IMR-90 (cell line): ENCODE data around the gene RPTOR. TPM values are rescaled to one million over a fixed set of nuclear protein-coding genes. Genes with fewer than 3 reads are reported as not detected.

ENCODE experiments used
- ATAC-seq: fragments of 200-7000 bp; cut with Tn5 transposase; 2 replicates; pipeline ENCODE4 v1.9.1; 2020; ENCODE audit warnings: low read depth, mild to moderate bottlenecking, moderate library complexity
- BruUV-seq: library from RNA; stranded (reverse); fragments of 400-500 nt; replicated peaks from 2 replicates; lab custom pipeline; 2021; lab: Mats Ljungman, UMichigan
- CTCF ChIA-PET: fragments of 300-600 bp; formaldehyde crosslinking; extraction: SDS; loops from one replicate; lab custom pipeline; 2021; ENCODE audit warnings: antibody characterized with exemption; lab: Yijun Ruan, JAX
- POLR2A ChIA-PET: fragments of 300-600 bp; sonication (Branson Sonifier 250); formaldehyde crosslinking; loops from one replicate; lab custom pipeline; 2022; ENCODE audit warnings: antibody characterized with exemption; ENCODE audit not compliant: unreplicated experiment; lab: Charles Lee
- DNase-seq: peaks from one replicate; pipeline ENCODE4 v3.0.0; 2013
- H2AFZ ChIP-seq: replicated peaks from 2 replicates; pipeline ENCODE3; 2013; ENCODE audit warnings: low read length, mild to moderate bottlenecking; ENCODE audit not compliant: poor library complexity
- H2AK5ac ChIP-seq: 2 replicates; pipeline ENCODE4 v1.6.1; 2013; ENCODE audit warnings: low read depth, low read length, inconsistent platforms
- H2AK9ac ChIP-seq: replicated peaks from 2 replicates; pipeline ENCODE3; 2013; ENCODE audit warnings: mild to moderate bottlenecking, low read depth, low read length, moderate library complexity; ENCODE audit not compliant: poor library complexity
- H2BK120ac ChIP-seq: 2 replicates; pipeline ENCODE4 v1.6.1; 2013; ENCODE audit warnings: low read depth, low read length, inconsistent platforms
- H2BK15ac ChIP-seq: 3 replicates; pipeline ENCODE4 v1.6.1; 2013; ENCODE audit warnings: low read depth, low read length, inconsistent platforms
- H2BK20ac ChIP-seq: 2 replicates; pipeline ENCODE4 v1.6.1; 2013; ENCODE audit warnings: low read depth, mild to moderate bottlenecking, inconsistent platforms, low read length, moderate library complexity
- H2BK5ac ChIP-seq: 2 replicates; pipeline ENCODE4 v1.6.1; 2013; ENCODE audit warnings: mild to moderate bottlenecking, low read depth, low read length, inconsistent platforms; ENCODE audit not compliant: poor library complexity, severe bottlenecking
- H3K14ac ChIP-seq: replicated peaks from 2 replicates; pipeline ENCODE4 v1.6.1; 2013; ENCODE audit warnings: low read depth, low read length, inconsistent platforms
- H3K18ac ChIP-seq: 2 replicates; pipeline ENCODE4 v1.6.1; 2013; ENCODE audit warnings: low read depth, low read length, control low read depth
- H3K23ac ChIP-seq: 2 replicates; pipeline ENCODE4 v1.6.1; 2013; ENCODE audit warnings: low read depth, low read length, inconsistent platforms
- H3K27ac ChIP-seq: 2 replicates; pipeline ENCODE4 v1.5.1; 2013; ENCODE audit warnings: mild to moderate bottlenecking, control low read depth, low read length; ENCODE audit not compliant: insufficient read depth
- H3K27me3 ChIP-seq: 2 replicates; pipeline ENCODE4 v1.6.1; 2013; ENCODE audit warnings: low read length; ENCODE audit not compliant: control insufficient read depth, insufficient read depth
- H3K36me3 ChIP-seq: 2 replicates; pipeline ENCODE4 v1.6.1; 2013; ENCODE audit warnings: low read length, mixed read lengths; ENCODE audit not compliant: control insufficient read depth, insufficient read depth
- H3K4ac ChIP-seq: 2 replicates; pipeline ENCODE4 v1.6.1; 2013; ENCODE audit warnings: low read depth, low read length, inconsistent platforms
- H3K4me1 ChIP-seq: 2 replicates; pipeline ENCODE4 v1.6.1; 2013; ENCODE audit warnings: low read length, mixed read lengths; ENCODE audit not compliant: control insufficient read depth, insufficient read depth
- H3K4me2 ChIP-seq: 2 replicates; pipeline ENCODE4 v1.6.1; 2013; ENCODE audit warnings: low read depth, mild to moderate bottlenecking, control low read depth, low read length, moderate library complexity
- H3K4me3 ChIP-seq: 2 replicates; pipeline ENCODE4 v1.5.1; 2013; ENCODE audit warnings: low read depth, mild to moderate bottlenecking, control low read depth, low read length, moderate library complexity; ENCODE audit not compliant: insufficient read depth
- H3K56ac ChIP-seq: 2 replicates; pipeline ENCODE4 v1.6.1; 2013; ENCODE audit warnings: low read length, inconsistent platforms; ENCODE audit not compliant: insufficient read depth; ENCODE audit errors: extremely low read depth
- H3K79me1 ChIP-seq, 2 experiments: 2 replicates each; pipeline ENCODE4 v1.6.1; 2013; ENCODE audit warnings: low read length in 2 of 2, inconsistent platforms in 1 of 2, low read depth in 1 of 2
- H3K9ac ChIP-seq: 2 replicates; pipeline ENCODE4 v1.6.1; 2013; ENCODE audit warnings: low read depth, low read length, control low read depth
- H3K9me1 ChIP-seq: 2 replicates; pipeline ENCODE4 v1.6.1; 2013; ENCODE audit warnings: low read length, inconsistent platforms; ENCODE audit not compliant: insufficient read depth
- H3K9me3 ChIP-seq: 2 replicates; pipeline ENCODE4 v1.6.1; 2013; ENCODE audit warnings: low read length; ENCODE audit not compliant: control insufficient read depth, insufficient read depth
- H4K20me1 ChIP-seq: 2 replicates; pipeline ENCODE4 v1.6.1; 2013; ENCODE audit warnings: low read length, inconsistent platforms; ENCODE audit not compliant: insufficient read depth
- H4K5ac ChIP-seq: 2 replicates; pipeline ENCODE4 v1.6.1; 2013; ENCODE audit warnings: mild to moderate bottlenecking, low read depth, low read length, control low read depth
- H4K8ac ChIP-seq, 2 experiments: 2 replicates each; pipeline ENCODE4 v1.6.1; 2013; ENCODE audit warnings: low read depth in 2 of 2, low read length in 2 of 2, control low read depth in 1 of 2, inconsistent platforms in 1 of 2
- H4K91ac ChIP-seq: 2 replicates; pipeline ENCODE4 v1.6.1; 2013; ENCODE audit warnings: low read depth, low read length, inconsistent platforms; ENCODE audit not compliant: insufficient read depth
- BHLHE40 ChIP-seq: fragments of 150-350 bp; IDR thresholded peaks from 2 replicates; pipeline ENCODE4 v1.6.1; 2016; ENCODE audit warnings: mild to moderate bottlenecking, low read depth, low read length
- CEBPB ChIP-seq: IDR thresholded peaks from 2 replicates; pipeline ENCODE4 v1.6.1; 2012; ENCODE audit warnings: low read depth, low read length, improper control_type of control experiment
- CHD1 ChIP-seq: IDR thresholded peaks from 2 replicates; pipeline ENCODE4 v1.6.1; 2012; ENCODE audit warnings: low read depth, low read length, improper control_type of control experiment
- CTCF ChIP-seq: conservative IDR thresholded peaks from 2 replicates; pipeline ENCODE4 v1.5.1; 2012; ENCODE audit warnings: mild to moderate bottlenecking, low read depth, low read length, improper control_type of control experiment
- ELK1 ChIP-seq: fragments of 150-350 bp; IDR thresholded peaks from 2 replicates; pipeline ENCODE4 v1.6.1; 2016; ENCODE audit warnings: low read depth, mild to moderate bottlenecking, low read length, moderate library complexity, borderline replicate concordance
- FOS ChIP-seq: fragments of 150-350 bp; IDR thresholded peaks from 2 replicates; pipeline ENCODE4 v1.6.1; 2016; ENCODE audit warnings: low read depth, low read length
- MAFK ChIP-seq: IDR thresholded peaks from 2 replicates; pipeline ENCODE4 v1.6.1; 2012; ENCODE audit warnings: low read depth, low read length, improper control_type of control experiment
- MAZ ChIP-seq: IDR thresholded peaks from 2 replicates; pipeline ENCODE4 v1.6.1; 2012; ENCODE audit warnings: low read depth, mild to moderate bottlenecking, low read length, improper control_type of control experiment, moderate library complexity, borderline replicate concordance
- MXI1 ChIP-seq: IDR thresholded peaks from 2 replicates; pipeline ENCODE4 v1.6.1; 2012; ENCODE audit warnings: low read depth, mild to moderate bottlenecking, low read length, moderate library complexity, borderline replicate concordance
- NFE2L2 ChIP-seq: fragments of 150-350 bp; IDR thresholded peaks from 2 replicates; pipeline ENCODE4 v1.6.1; 2016; ENCODE audit warnings: low read depth, mild to moderate bottlenecking, low read length
- POLR2A ChIP-seq: IDR thresholded peaks from 2 replicates; pipeline ENCODE4 v1.6.1; 2012; ENCODE audit warnings: mild to moderate bottlenecking, low read depth, low read length
- RAD21 ChIP-seq: IDR thresholded peaks from 2 replicates; pipeline ENCODE4 v1.6.1; 2012; ENCODE audit warnings: low read length, improper control_type of control experiment
- RCOR1 ChIP-seq: IDR thresholded peaks from 2 replicates; pipeline ENCODE4 v1.6.1; 2012; ENCODE audit warnings: mild to moderate bottlenecking, low read length, improper control_type of control experiment; ENCODE audit not compliant: insufficient replicate concordance
- RFX5 ChIP-seq: IDR thresholded peaks from 2 replicates; pipeline ENCODE4 v1.8.0; 2012; ENCODE audit warnings: low read depth, mild to moderate bottlenecking, low read length, moderate library complexity
- SMC3 ChIP-seq: fragments of 150-350 bp; IDR thresholded peaks from 2 replicates; pipeline ENCODE4 v1.6.1; 2016; ENCODE audit warnings: low read depth, mild to moderate bottlenecking, antibody characterized with exemption, low read length, moderate library complexity
- USF2 ChIP-seq: fragments of 150-350 bp; IDR thresholded peaks from 2 replicates; pipeline ENCODE4 v1.6.1; 2017; ENCODE audit warnings: mild to moderate bottlenecking, antibody characterized with exemption, low read length, low read depth
- WGBS, 2 experiments: methylation state at CpG; one replicate each; pipeline versions ENCODE4 v1.1.5 to v1.1.7; 2013; ENCODE audit warnings: missing lambda C conversion rate in 2 of 2; ENCODE audit not compliant: insufficient read length in 1 of 2; ENCODE audit errors: extremely low coverage in 2 of 2; 5-methylcytosine and 5-hydroxymethylcytosine counted together
- dilution Hi-C: fragments of 300-500 bp; cut with HindIII; formaldehyde crosslinking; loops from one replicate; pipeline ENCODE4 v1.14.3; 2018; ENCODE audit warnings: low sequenced_read_pairs; ENCODE audit not compliant: unreplicated experiment
- in situ Hi-C: fragments of 300-500 bp; cut with MboI; formaldehyde crosslinking; loops from 3 replicates; pipeline ENCODE4 v1.14.3; 2019; ENCODE audit warnings: low sequenced_read_pairs, inconsistent platforms, mixed read lengths
- intact Hi-C: fragments of 100-400 bp; cut with micrococcal nuclease; formaldehyde crosslinking; loops from 2 replicates; pipeline ENCODE4 v1.10.0; 2022
- polyA plus RNA-seq, 3 experiments: library from polyadenylated mRNA; depleted of rRNA; stranded (reverse); fragments of >200 nt; gene quantifications; 2 replicates each; pipeline ENCODE4 v1.2.3, GENCODE V29; 2012; ENCODE audit warnings: low replicate concordance in 1 of 3
- total RNA-seq: library from RNA; depleted of rRNA; stranded (reverse); fragments of >200 nt; gene quantifications from 2 replicates; pipeline ENCODE4 v1.2.3, GENCODE V29; 2012

RPTOR gene
- total and polyA plus RNA-seq, 2 of the 4 experiments (the other 2 are of a cell fraction), result 10.8 to 14.7 TPM

GRCh38 chr17:80793421-80793820, 248.8 kb downstream of the RPTOR start:
- H2BK5ac ChIP-seq, result peak overlapping the region; percentile 100
- H4K8ac ChIP-seq, result peak overlapping the region; percentile 92 to 97
- no peaks in the 10 kb centered on the region for H4K20me1 ChIP-seq
- H3K18ac ChIP-seq, result peak overlapping the region; percentile 97
- in situ Hi-C loops (no loop called here), dilution Hi-C loops (no loop called here), intact Hi-C loops (no loop called here)
- H3K4me2 ChIP-seq, result peak overlapping the region; percentile 21; the same call in 1 of the 2 replicates
- BruUV-seq, result no TSS peak
- no peak for ATAC-seq
- TF ChIP-seq MXI1, result no peak
- no peak for TF ChIP-seq CTCF
- no peak for TF ChIP-seq SMC3
- no peak for TF ChIP-seq POLR2A
- no peak for TF ChIP-seq RFX5
- TF ChIP-seq RAD21, result no peak
- TF ChIP-seq USF2, result no peak
- TF ChIP-seq RCOR1, result no peak
- TF ChIP-seq BHLHE40, result no peak
- TF ChIP-seq CEBPB, result no peak
- no peak for TF ChIP-seq FOS
- no peak for TF ChIP-seq MAFK
- no peak for TF ChIP-seq CHD1
- no peak for TF ChIP-seq NFE2L2
- TF ChIP-seq ELK1, result no peak
- no peak for TF ChIP-seq MAZ
- peak overlapping the region; percentile 98 for H3K4ac ChIP-seq
- peak overlapping the region; percentile 91 for H2BK20ac ChIP-seq
- H3K9me1 ChIP-seq, result peaks cover 48% of the 10 kb centered on the region
- no peaks in the 10 kb centered on the region for H3K36me3 ChIP-seq
- H3K14ac ChIP-seq, result peak overlapping the region; percentile 95
- H3K27me3 ChIP-seq, result no peaks in the 10 kb centered on the region
- peak overlapping the region; percentile 100 for H2BK120ac ChIP-seq
- peak overlapping the region; percentile 97 for H4K91ac ChIP-seq
- CTCF ChIA-PET, result interaction anchor here (0.5 to 0.7 kb wide), 2 partner anchors 34 to 38 kb away, joined by 3 read pairs; no protein-coding TSS in a partner anchor
- peak overlapping the region; percentile 96 for H3K27ac ChIP-seq
- peak overlapping the region; percentile 76 for H2AK9ac ChIP-seq
- H3K9ac ChIP-seq, result peak overlapping the region; percentile 67
- peak overlapping the region; percentile 99 for H2BK15ac ChIP-seq
- peaks cover 33 to 74% of the 10 kb centered on the region in 2 experiments for H3K79me1 ChIP-seq
- peak overlapping the region; percentile 93 for H4K5ac ChIP-seq
- 92% methylated on average over 8 of the region's 12 CpGs; no CpG with 5 or more reads in 1 of the 2 experiments for WGBS, 2 experiments
- peaks cover 51% of the 10 kb centered on the region for H3K4me1 ChIP-seq
- H3K4me3 ChIP-seq, result no peak overlapping the region
- no peak overlapping the region for H2AFZ ChIP-seq
- POLR2A ChIA-PET, result interaction anchor here (0.7 kb wide), 1 partner anchor 364 kb away, joined by 4 read pairs; no protein-coding TSS in a partner anchor
- no peaks in the 10 kb centered on the region for H3K9me3 ChIP-seq
- peak overlapping the region; percentile 100 for H2AK5ac ChIP-seq
- no peak for DNase-seq
- H3K23ac ChIP-seq, result peak overlapping the region; percentile 91
- H3K56ac ChIP-seq, result peak overlapping the region; percentile 82
